Peyer's patch (tissue), 4 donors: ENCODE results near the gene PCGF2.

Source experiments
- POLR2A ChIP-seq, 2 donors: fragments of 450-650 bp; IDR thresholded peaks; one replicate each; pipeline ENCODE4 v1.5.1; 2017; ENCODE audit warnings: antibody characterized with exemption in 2 of 2, mild to moderate bottlenecking in 2 of 2, moderate library complexity in 2 of 2
- TF ChIP-seq, protein P1 (sequence below), 6 experiments: fragments of 450-650 bp in 4 of 6; fragments of 200-600 bp in 2 of 6; sonication (generic) in 1 of 6; IDR thresholded peaks; one replicate each; pipeline ENCODE4 v1.5.1; 2017 to 2019; ENCODE audit warnings: antibody characterized with exemption in 6 of 6, mild to moderate bottlenecking in 3 of 6, moderate library complexity in 1 of 6

DNA sequence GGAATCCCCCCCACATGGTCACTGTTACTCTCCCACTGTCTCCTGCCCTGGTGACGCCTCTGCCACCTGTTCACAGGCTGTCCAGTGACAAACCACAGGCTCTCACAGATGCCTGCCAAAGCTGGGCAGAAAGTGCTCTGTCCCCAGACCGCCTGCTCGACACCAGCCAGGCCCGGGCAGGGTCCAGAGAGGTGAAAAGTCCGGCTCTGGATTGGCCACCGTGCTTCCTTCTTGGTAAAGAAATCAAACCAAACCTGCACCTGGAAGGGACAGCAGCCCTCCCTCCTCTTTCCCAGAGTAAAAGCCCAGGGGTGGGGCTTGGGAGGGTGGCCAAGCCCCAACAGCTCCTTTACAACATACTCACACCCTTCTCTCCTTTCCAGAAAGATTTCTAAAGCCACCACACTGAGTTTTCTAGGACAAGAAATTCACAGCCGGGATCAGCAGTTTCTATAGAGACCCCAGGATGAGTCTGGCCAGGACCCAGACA lies 6.2 kb downstream of the PCGF2 start:
- TF ChIP-seq, protein P1, sequence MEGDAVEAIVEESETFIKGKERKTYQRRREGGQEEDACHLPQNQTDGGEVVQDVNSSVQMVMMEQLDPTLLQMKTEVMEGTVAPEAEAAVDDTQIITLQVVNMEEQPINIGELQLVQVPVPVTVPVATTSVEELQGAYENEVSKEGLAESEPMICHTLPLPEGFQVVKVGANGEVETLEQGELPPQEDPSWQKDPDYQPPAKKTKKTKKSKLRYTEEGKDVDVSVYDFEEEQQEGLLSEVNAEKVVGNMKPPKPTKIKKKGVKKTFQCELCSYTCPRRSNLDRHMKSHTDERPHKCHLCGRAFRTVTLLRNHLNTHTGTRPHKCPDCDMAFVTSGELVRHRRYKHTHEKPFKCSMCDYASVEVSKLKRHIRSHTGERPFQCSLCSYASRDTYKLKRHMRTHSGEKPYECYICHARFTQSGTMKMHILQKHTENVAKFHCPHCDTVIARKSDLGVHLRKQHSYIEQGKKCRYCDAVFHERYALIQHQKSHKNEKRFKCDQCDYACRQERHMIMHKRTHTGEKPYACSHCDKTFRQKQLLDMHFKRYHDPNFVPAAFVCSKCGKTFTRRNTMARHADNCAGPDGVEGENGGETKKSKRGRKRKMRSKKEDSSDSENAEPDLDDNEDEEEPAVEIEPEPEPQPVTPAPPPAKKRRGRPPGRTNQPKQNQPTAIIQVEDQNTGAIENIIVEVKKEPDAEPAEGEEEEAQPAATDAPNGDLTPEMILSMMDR (IDR thresholded peaks at IDR 0.05), result no peak
- TF ChIP-seq POLR2A (IDR thresholded peaks at IDR 0.05), result no peak
